ENCODE measurements around the gene CLHC1. TPM values are rescaled to one million over a fixed set of nuclear protein-coding genes. Genes with fewer than 3 reads are reported as not detected.

Gene CLHC1
- total and polyA plus RNA-seq, 10 of the 15 experiments (the other 5 are each of a cell fraction or from before 2014, with no cell fraction given): 2.6 to 6.8 (median 4.7) TPM

DNA sequence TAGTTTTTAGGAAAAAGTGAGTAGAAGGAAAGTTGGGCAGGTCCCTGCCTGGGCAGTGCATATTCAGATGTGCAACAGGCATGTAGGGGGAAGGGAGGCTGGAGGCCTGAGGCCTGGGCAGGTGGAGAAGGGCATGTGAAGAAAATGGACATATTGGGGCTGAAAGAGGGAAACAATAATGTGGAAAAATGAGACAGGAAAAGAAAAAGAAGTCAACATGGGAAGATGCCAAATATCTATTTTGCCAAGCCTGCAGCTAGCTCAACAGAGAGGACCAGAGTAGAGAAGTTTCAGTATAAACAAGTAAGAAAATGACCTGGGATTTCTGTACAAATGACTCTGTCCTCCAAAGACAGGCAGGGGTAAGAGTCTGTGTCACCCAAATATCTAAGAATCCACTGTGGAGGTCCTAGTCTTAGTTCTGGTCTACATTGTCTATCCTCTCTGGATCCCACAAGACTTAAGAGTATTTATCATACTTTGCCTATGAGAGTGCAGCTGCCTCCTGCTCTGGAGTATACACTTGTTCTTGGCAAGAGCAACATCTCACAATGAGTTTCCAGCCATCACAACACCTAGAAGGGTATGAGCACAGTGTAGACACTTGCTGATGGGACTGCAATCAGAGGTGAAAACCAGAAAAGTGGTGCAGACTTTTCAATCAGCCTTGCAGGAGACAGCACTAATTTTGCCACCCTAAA lies 80.2 kb downstream of the CLHC1 start (continued):
- TF ChIP-seq, protein P1, sequence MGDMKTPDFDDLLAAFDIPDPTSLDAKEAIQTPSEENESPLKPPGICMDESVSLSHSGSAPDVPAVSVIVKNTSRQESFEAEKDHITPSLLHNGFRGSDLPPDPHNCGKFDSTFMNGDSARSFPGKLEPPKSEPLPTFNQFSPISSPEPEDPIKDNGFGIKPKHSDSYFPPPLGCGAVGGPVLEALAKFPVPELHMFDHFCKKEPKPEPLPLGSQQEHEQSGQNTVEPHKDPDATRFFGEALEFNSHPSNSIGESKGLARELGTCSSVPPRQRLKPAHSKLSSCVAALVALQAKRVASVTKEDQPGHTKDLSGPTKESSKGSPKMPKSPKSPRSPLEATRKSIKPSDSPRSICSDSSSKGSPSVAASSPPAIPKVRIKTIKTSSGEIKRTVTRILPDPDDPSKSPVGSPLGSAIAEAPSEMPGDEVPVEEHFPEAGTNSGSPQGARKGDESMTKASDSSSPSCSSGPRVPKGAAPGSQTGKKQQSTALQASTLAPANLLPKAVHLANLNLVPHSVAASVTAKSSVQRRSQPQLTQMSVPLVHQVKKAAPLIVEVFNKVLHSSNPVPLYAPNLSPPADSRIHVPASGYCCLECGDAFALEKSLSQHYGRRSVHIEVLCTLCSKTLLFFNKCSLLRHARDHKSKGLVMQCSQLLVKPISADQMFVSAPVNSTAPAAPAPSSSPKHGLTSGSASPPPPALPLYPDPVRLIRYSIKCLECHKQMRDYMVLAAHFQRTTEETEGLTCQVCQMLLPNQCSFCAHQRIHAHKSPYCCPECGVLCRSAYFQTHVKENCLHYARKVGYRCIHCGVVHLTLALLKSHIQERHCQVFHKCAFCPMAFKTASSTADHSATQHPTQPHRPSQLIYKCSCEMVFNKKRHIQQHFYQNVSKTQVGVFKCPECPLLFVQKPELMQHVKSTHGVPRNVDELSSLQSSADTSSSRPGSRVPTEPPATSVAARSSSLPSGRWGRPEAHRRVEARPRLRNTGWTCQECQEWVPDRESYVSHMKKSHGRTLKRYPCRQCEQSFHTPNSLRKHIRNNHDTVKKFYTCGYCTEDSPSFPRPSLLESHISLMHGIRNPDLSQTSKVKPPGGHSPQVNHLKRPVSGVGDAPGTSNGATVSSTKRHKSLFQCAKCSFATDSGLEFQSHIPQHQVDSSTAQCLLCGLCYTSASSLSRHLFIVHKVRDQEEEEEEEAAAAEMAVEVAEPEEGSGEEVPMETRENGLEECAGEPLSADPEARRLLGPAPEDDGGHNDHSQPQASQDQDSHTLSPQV (IDR thresholded peaks at IDR 0.05): no peak
- no peak for TF ChIP-seq NBN (IDR thresholded peaks at IDR 0.05)
- no peak for TF ChIP-seq YY1 (IDR thresholded peaks at IDR 0.05; ENCODE audit: low read depth, low read length)
- TF ChIP-seq NFXL1 (IDR thresholded peaks at IDR 0.05; ENCODE audit: borderline replicate concordance): no peak
- TF ChIP-seq RUNX3 (IDR thresholded peaks at IDR 0.05; ENCODE audit: low read length): no peak

DNA sequence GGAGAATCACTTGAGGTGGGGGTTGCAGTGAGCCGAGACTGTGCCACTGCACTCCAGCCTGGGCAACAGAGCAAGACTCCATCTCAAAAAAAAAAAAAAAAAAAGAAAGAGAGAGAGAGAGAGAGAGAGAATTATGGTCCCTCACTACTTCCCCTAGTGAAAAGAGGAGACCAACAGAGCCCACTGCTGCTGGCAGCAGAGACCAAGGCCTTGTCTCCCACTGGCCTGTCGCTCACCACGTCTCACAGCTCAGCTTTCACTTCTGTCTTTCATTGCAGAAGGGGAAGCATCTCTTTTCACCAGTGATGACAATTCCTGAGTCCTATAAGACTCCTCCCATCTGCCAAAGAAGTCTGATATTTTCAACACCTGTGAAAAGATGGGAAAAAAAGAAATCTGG lies 81.3 kb downstream of the CLHC1 start:
- SMC1A ChIA-PET (ENCODE audit: uncharacterized antibody, unreplicated experiment): interaction anchor here (0.7 to 1.5 kb wide), 9 partner anchors 9 to 140 kb away, joined by 3 to 9 read pairs (median 4); no protein-coding TSS in a partner anchor
- BruUV-seq (replicated peaks): no TSS peak
- H4K20me1 ChIP-seq (ENCODE audit: control insufficient read depth, insufficient read depth): no peaks in the 10 kb centered on the region
- H3K4me2 ChIP-seq (ENCODE audit: control insufficient read depth, insufficient read depth): no peak overlapping the region
- H3K79me2 ChIP-seq (ENCODE audit: control insufficient read depth, insufficient read depth, low read length): no peaks in the 10 kb centered on the region
- CTCF ChIA-PET: interaction anchor here (0.9 to 2.1 kb wide), 6 partner anchors 26 to 144 kb away, joined by 3 to 10 read pairs (median 3); partner anchors contain the start of gene RTN4
- no peak overlapping the region for H3K9ac ChIP-seq (ENCODE audit: control insufficient read depth, insufficient read depth, low read length)
- H3K27ac ChIP-seq (ENCODE audit: control insufficient read depth, insufficient read depth): no peak overlapping the region
- H3K9me3 ChIP-seq (replicated peaks; ENCODE audit: control insufficient read depth, insufficient read depth, low read length): no peaks in the 10 kb centered on the region
- intact Hi-C loops (cut with micrococcal nuclease; ENCODE audit: unreplicated experiment): no loop called here
- H2AFZ ChIP-seq (ENCODE audit: control insufficient read depth, low read depth, low read length): no peak overlapping the region
- H3K27me3 ChIP-seq (replicated peaks in 1 of 2; ENCODE audit: control insufficient read depth in 2 of 2, insufficient read depth in 2 of 2, low read length in 1 of 2): no peaks in the 10 kb centered on the region
- 33% methylated on average over 3 of the region's 3 CpGs for WGBS (ENCODE audit: insufficient coverage, insufficient replicate concordance, low lambda C conversion rate, missing lambda C conversion rate)
- H3K4me3 ChIP-seq: no peak overlapping the region
- peak; percentile 18 for FAIRE-seq
- in situ Hi-C loops (cut with MboI): no loop called here
- H3K4me1 ChIP-seq (ENCODE audit: control insufficient read depth, insufficient read depth, low read length): peaks cover 18% of the 10 kb centered on the region
- POLR2A ChIA-PET: interaction anchor here (0.6 to 1.6 kb wide), 3 partner anchors 13 to 422 kb away, joined by 3 to 6 read pairs (median 4); no protein-coding TSS in a partner anchor
- ATAC-seq: peak; percentile 80
- no peak for DNase-seq (ENCODE audit: low read depth, low spot score)
- no peaks in the 10 kb centered on the region for H3K36me3 ChIP-seq (ENCODE audit: control insufficient read depth in 2 of 2, insufficient read depth in 2 of 2, low read length in 1 of 2)
- RAD21 ChIA-PET (ENCODE audit: unreplicated experiment): interaction anchor here (0.6 to 2.1 kb wide), 5 partner anchors 17 to 1002 kb away, joined by 3 to 9 read pairs (median 3); partner anchors contain the start of gene RTN4
- TF ChIP-seq, protein P2, sequence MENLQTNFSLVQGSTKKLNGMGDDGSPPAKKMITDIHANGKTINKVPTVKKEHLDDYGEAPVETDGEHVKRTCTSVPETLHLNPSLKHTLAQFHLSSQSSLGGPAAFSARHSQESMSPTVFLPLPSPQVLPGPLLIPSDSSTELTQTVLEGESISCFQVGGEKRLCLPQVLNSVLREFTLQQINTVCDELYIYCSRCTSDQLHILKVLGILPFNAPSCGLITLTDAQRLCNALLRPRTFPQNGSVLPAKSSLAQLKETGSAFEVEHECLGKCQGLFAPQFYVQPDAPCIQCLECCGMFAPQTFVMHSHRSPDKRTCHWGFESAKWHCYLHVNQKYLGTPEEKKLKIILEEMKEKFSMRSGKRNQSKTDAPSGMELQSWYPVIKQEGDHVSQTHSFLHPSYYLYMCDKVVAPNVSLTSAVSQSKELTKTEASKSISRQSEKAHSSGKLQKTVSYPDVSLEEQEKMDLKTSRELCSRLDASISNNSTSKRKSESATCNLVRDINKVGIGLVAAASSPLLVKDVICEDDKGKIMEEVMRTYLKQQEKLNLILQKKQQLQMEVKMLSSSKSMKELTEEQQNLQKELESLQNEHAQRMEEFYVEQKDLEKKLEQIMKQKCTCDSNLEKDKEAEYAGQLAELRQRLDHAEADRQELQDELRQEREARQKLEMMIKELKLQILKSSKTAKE (IDR thresholded peaks at IDR 0.05; ENCODE audit: low read depth, poor library complexity, severe bottlenecking): peak; percentile 80
- TF ChIP-seq NFYB (IDR thresholded peaks at IDR 0.05; ENCODE audit: insufficient read depth, low read depth, low read length) (no peak), NFYA (IDR thresholded peaks at IDR 0.05; ENCODE audit: borderline replicate concordance, low read depth, low read length) (no peak), RUNX3 (IDR thresholded peaks at IDR 0.05; ENCODE audit: low read length) (no peak), RCOR1 (conservative IDR thresholded peaks at IDR 0.05; ENCODE audit: low read depth, low read length) (no peak), NBN (IDR thresholded peaks at IDR 0.05) (peak; percentile 52; the same call in 1 of the 2 replicates)
- TF ChIP-seq, protein P3, sequence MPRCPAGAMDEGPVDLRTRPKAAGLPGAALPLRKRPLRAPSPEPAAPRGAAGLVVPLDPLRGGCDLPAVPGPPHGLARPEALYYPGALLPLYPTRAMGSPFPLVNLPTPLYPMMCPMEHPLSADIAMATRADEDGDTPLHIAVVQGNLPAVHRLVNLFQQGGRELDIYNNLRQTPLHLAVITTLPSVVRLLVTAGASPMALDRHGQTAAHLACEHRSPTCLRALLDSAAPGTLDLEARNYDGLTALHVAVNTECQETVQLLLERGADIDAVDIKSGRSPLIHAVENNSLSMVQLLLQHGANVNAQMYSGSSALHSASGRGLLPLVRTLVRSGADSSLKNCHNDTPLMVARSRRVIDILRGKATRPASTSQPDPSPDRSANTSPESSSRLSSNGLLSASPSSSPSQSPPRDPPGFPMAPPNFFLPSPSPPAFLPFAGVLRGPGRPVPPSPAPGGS (IDR thresholded peaks at IDR 0.05; ENCODE audit: borderline replicate concordance, insufficient read depth, low read depth, low read length, poor library complexity, severe bottlenecking): no peak
- TF ChIP-seq, protein P4, sequence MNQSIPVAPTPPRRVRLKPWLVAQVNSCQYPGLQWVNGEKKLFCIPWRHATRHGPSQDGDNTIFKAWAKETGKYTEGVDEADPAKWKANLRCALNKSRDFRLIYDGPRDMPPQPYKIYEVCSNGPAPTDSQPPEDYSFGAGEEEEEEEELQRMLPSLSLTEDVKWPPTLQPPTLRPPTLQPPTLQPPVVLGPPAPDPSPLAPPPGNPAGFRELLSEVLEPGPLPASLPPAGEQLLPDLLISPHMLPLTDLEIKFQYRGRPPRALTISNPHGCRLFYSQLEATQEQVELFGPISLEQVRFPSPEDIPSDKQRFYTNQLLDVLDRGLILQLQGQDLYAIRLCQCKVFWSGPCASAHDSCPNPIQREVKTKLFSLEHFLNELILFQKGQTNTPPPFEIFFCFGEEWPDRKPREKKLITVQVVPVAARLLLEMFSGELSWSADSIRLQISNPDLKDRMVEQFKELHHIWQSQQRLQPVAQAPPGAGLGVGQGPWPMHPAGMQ (IDR thresholded peaks at IDR 0.05; ENCODE audit: borderline replicate concordance): no peak
